NCI-H774 (cell line): ENCODE data around the gene RIN2.
"Not testable (repeated sequence)": the region's sequence is repeated elsewhere in the genome, so short reads cannot be mapped to it uniquely, and the experiment has no call there.

Source experiments
- DNase-seq: peaks from one replicate; lab custom pipeline; 2025; lab: John Stamatoyannopoulos, UW

RIN2 gene

GRCh38 chr20:19787366-19787765 is 29.3 kb downstream of the RIN2 start:
- no peak for DNase-seq

GRCh38 chr20:19789009-19789408 is 31.0 kb downstream of the RIN2 start:
- no peak for DNase-seq

DNA sequence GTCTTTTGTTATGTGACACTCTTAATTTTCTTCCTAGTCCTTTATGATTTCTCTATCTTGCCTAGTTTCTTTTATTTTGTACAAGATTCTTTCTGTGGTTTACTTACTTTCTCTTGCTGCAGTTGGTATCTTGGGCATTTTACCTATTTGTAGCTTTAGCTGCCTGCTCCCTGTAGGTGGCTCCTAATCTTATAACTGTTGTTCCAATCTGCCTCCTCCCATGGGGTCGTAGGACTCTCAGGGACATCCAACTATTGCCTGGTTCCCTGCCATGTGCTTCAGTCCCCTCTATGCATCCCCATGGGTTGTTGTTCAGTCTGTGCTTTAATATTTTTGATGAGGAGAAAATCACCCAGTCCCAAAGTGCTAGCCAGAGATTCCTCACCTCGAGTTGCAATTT is 31.4 kb downstream of the RIN2 start:
- no peak for DNase-seq

- DNase-seq, result no peak
These were observed 33.8 kb downstream of the RIN2 start for GRCh38 chr20:19791887-19792286.

GRCh38 chr20:19793716-19794115 is 35.7 kb downstream of the RIN2 start:
- no peak for DNase-seq

DNA sequence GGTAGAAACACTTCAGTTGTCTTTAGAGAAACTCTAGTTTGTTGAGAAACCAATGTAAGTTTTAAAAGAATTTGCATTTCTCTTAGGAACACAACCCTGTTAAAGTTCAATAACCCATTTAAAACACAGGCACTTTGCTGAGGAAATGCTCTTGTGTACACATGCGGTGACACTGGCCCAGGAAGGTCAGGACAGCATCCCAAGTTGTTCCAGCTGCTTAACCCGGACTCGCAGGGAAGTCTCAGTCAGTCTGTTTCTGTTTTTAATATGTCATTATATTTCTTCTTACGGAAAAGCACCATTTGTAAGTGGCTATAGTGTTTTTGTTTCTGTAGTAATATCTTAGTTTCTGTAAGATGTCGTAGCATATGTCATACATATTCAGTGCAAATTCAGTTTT is 36.9 kb downstream of the RIN2 start:
- no peak for DNase-seq

- no peak for DNase-seq
These were observed 41.3 kb downstream of the RIN2 start for GRCh38 chr20:19799325-19799724.

DNA sequence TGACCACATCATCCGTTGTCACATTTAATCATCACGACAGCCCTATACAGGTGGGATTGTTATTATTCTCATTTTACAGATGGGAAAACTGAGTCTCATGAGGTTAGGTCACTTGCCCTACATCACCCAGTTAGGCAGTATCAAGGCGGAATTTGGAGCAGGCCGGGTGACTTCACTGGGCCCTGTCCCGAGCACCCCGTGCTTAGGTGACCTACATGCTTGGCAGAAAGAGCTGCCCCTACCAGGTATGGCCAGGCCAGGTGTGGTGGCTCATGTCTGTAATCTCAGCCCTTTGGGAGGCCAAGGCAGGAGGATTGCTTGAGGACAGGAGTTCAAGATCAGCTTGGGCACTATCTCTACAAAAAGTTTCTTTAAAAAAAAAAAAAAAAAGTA is 44.0 kb downstream of the RIN2 start:
- DNase-seq, result no peak

DNA sequence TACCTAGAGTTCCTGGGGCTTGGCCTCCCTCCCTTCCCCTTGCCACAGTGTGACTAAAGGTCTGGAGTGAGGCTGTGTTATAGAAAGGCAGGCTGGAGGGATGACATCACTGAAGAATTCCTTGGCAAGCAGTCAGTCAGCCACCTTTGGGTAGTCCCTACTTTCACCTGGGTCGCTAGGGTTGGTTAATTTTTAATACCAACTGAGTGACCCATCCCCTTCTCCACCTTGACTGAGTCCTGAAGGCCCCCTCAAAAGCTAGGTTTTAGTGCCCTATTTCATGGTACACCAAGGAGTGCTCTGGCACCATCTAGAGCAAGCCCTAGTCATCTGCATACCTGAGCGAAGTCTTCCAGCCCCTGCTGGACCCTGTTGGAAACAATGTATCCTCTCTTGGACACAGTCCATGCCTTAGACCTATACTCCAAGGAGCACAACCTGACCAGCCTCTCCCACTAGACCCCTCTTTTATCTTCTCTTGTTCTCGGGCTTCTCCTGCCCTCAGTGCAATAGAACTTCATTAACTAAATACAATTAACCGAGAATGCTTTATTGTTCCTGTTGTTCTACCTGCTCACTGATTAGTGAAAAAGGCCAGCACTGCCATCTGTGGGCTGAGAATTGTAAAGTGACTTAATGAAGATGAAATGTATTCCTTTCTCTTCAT is 44.6 kb downstream of the RIN2 start:
- DNase-seq, result no peak

- DNase-seq, result not testable (repeated sequence)
These were observed 48.2 kb downstream of the RIN2 start for GRCh38 chr20:19806276-19806675.

DNA sequence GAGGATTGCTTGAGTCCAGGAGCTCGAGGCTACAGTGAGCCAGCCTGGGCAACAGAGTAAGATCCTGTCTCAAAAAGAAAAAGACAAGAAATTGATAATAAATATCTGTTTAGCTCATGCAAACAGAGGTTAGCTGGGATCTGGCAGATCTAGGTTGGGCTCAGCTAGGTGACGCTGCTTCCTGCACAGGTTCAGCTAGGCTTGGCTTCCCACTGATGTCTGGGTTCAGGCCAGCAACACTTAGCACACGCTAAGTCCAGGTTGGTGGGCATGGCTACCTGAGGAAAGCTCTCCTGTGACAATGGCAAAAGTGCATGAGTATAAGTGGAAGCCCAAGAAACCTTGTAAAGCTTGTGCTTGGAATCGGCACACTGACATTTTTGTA is 48.7 kb downstream of the RIN2 start:
- DNase-seq, result no peak

GRCh38 chr20:19807191-19807945 is 49.3 kb downstream of the RIN2 start:
- DNase-seq, result no peak
